Measurements from ENCODE around the gene C1orf105. TPM values are rescaled to one million over a fixed set of nuclear protein-coding genes. Genes with fewer than 3 reads are reported as not detected.

Gene C1orf105
- total RNA-seq, 4 donors from 2014 or later = 0.61 to 0.67 TPM; not detected in 2

GRCh38 chr1:172377565-172377964 is 42.9 kb upstream of the C1orf105 start:
- ATAC-seq = no peak
- Histone ChIP-seq H3K36me3 (no peaks in the 10 kb centered on the region), H3K27ac (no peak overlapping the region), H3K4me3 (no peak overlapping the region), H3K9me3 (no peaks in the 10 kb centered on the region), H3K27me3 (no peaks in the 10 kb centered on the region), H3K4me1 (no peaks in the 10 kb centered on the region)
- TF ChIP-seq CTCF (IDR thresholded peaks at IDR 0.05 in 4 of 5, conservative IDR thresholded peaks at IDR 0.05 in 1 of 5) (no peak), POLR2A (IDR thresholded peaks at IDR 0.05) (no peak)
- no peak for DNase-seq
- in situ Hi-C loops (cut with MboI; ENCODE audit: low sequenced_read_pairs in 4 of 4) (no loop called here), intact Hi-C loops (cut with DNase I; ENCODE audit: low total_unique reads) (no loop called here)

GRCh38 chr1:172378109-172378760 is 42.2 kb upstream of the C1orf105 start:
- Histone ChIP-seq H3K4me3 (no peak overlapping the region), H3K4me1 (no peaks in the 10 kb centered on the region), H3K36me3 (no peaks in the 10 kb centered on the region), H3K27ac (no peak overlapping the region), H3K9me3 (no peaks in the 10 kb centered on the region), H3K27me3 (no peaks in the 10 kb centered on the region)
- TF ChIP-seq CTCF (IDR thresholded peaks at IDR 0.05 in 4 of 5, conservative IDR thresholded peaks at IDR 0.05 in 1 of 5) (no peak), POLR2A (IDR thresholded peaks at IDR 0.05) (no peak)
- in situ Hi-C loops (cut with MboI; ENCODE audit: low sequenced_read_pairs in 4 of 4) (no loop called here), intact Hi-C loops (cut with DNase I; ENCODE audit: low total_unique reads) (no loop called here)
- DNase-seq = no peak
- ATAC-seq = no peak

- Histone ChIP-seq H3K27ac (no peak overlapping the region), H3K36me3 (no peaks in the 10 kb centered on the region), H3K4me3 (no peak overlapping the region), H3K4me1 (no peaks in the 10 kb centered on the region), H3K27me3 (no peaks in the 10 kb centered on the region), H3K9me3 (no peaks in the 10 kb centered on the region)
- TF ChIP-seq CTCF (IDR thresholded peaks at IDR 0.05 in 4 of 5, conservative IDR thresholded peaks at IDR 0.05 in 1 of 5) (no peak), POLR2A (IDR thresholded peaks at IDR 0.05) (no peak)
- ATAC-seq (no peak), DNase-seq (no peak)
- in situ Hi-C loops (cut with MboI; ENCODE audit: low sequenced_read_pairs in 4 of 4) (no loop called here), intact Hi-C loops (cut with DNase I; ENCODE audit: low total_unique reads) (no loop called here)
Measured at GRCh38 chr1:172380441-172381244, 39.8 kb upstream of the C1orf105 start.

- ATAC-seq = no peak
- Histone ChIP-seq H3K36me3 (no peaks in the 10 kb centered on the region), H3K27ac (no peak overlapping the region), H3K9me3 (no peaks in the 10 kb centered on the region), H3K4me3 (no peak overlapping the region), H3K27me3 (no peaks in the 10 kb centered on the region), H3K4me1 (no peaks in the 10 kb centered on the region)
- DNase-seq = no peak
- intact Hi-C loops (cut with DNase I; ENCODE audit: low total_unique reads) = no loop called here
- no peak for TF ChIP-seq CTCF (IDR thresholded peaks at IDR 0.05 in 4 of 5, conservative IDR thresholded peaks at IDR 0.05 in 1 of 5)
- no peak for TF ChIP-seq POLR2A (IDR thresholded peaks at IDR 0.05)
- in situ Hi-C loops (cut with MboI; ENCODE audit: low sequenced_read_pairs in 4 of 4) = no loop called here
Measured at GRCh38 chr1:172381946-172382345, 38.5 kb upstream of the C1orf105 start.

All from gastrocnemius medialis (tissue), 4 donors.